Nephron progenitor cell (in vitro differentiated cells): ENCODE results near the gene FGF18.

ENCODE experiments used
- DNase-seq: peaks from one replicate; pipeline ENCODE4 v3.0.0; 2021
- H3K27ac Mint-ChIP-seq: 2 replicates; pipeline ENCODE4 v1.8.0; 2021; ENCODE audit warnings: mild to moderate bottlenecking, moderate library complexity, mixed read lengths
- H3K27me3 Mint-ChIP-seq: 2 replicates; pipeline ENCODE4 v1.8.0; 2021; ENCODE audit warnings: mild to moderate bottlenecking, low read depth, mixed read lengths; ENCODE audit not compliant: poor library complexity
- H3K36me3 Mint-ChIP-seq: 2 replicates; pipeline ENCODE4 v1.8.0; 2021; ENCODE audit warnings: low read depth, mixed read lengths
- H3K4me1 Mint-ChIP-seq: 2 replicates; pipeline ENCODE4 v1.8.0; 2021; ENCODE audit warnings: mixed read lengths
- H3K4me3 Mint-ChIP-seq: 2 replicates; pipeline ENCODE4 v1.8.0; 2021; ENCODE audit warnings: mild to moderate bottlenecking, moderate library complexity, mixed read lengths
- H3K9me3 Mint-ChIP-seq: 2 replicates; pipeline ENCODE4 v1.8.0; 2021; ENCODE audit warnings: mild to moderate bottlenecking, moderate library complexity, mixed read lengths
- TF ChIP-seq, protein P1 (sequence below): fragments of 200-600 bp; sonication (generic); IDR thresholded peaks from 2 replicates; pipeline ENCODE4 v1.5.0; 2021; ENCODE audit warnings: antibody characterized with exemption

Gene FGF18

DNA sequence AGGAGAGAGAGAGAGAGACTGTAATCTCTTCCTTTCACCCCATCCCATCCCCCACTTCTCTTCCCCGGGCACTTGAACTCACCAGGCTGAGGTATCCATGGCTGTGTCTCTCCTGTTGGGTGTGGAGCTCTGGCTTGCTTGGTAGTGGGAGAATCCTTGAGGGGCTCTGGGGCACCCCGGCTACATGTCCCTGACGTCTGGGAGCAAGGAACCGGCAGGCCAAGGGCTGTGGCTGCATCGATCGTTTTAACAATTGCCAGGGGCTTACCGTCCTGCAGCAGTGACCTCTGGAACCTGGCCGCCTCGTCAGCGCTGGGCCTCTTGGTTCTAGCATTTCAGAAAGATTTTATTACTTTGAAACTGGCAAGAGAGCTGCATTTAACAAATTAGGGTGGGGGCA lies 30.0 kb downstream of the FGF18 start:
- TF ChIP-seq, protein P1, sequence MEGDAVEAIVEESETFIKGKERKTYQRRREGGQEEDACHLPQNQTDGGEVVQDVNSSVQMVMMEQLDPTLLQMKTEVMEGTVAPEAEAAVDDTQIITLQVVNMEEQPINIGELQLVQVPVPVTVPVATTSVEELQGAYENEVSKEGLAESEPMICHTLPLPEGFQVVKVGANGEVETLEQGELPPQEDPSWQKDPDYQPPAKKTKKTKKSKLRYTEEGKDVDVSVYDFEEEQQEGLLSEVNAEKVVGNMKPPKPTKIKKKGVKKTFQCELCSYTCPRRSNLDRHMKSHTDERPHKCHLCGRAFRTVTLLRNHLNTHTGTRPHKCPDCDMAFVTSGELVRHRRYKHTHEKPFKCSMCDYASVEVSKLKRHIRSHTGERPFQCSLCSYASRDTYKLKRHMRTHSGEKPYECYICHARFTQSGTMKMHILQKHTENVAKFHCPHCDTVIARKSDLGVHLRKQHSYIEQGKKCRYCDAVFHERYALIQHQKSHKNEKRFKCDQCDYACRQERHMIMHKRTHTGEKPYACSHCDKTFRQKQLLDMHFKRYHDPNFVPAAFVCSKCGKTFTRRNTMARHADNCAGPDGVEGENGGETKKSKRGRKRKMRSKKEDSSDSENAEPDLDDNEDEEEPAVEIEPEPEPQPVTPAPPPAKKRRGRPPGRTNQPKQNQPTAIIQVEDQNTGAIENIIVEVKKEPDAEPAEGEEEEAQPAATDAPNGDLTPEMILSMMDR, result no peak
- Mint-ChIP-seq H3K9me3 (no peaks in the 10 kb centered on the region), H3K4me1 (peaks cover 79% of the 10 kb centered on the region), H3K27ac (no peak overlapping the region), H3K27me3 (peaks cover 39% of the 10 kb centered on the region), H3K4me3 (peak overlapping the region; percentile 67), H3K36me3 (peaks cover 37% of the 10 kb centered on the region)
- no peak for DNase-seq

DNA sequence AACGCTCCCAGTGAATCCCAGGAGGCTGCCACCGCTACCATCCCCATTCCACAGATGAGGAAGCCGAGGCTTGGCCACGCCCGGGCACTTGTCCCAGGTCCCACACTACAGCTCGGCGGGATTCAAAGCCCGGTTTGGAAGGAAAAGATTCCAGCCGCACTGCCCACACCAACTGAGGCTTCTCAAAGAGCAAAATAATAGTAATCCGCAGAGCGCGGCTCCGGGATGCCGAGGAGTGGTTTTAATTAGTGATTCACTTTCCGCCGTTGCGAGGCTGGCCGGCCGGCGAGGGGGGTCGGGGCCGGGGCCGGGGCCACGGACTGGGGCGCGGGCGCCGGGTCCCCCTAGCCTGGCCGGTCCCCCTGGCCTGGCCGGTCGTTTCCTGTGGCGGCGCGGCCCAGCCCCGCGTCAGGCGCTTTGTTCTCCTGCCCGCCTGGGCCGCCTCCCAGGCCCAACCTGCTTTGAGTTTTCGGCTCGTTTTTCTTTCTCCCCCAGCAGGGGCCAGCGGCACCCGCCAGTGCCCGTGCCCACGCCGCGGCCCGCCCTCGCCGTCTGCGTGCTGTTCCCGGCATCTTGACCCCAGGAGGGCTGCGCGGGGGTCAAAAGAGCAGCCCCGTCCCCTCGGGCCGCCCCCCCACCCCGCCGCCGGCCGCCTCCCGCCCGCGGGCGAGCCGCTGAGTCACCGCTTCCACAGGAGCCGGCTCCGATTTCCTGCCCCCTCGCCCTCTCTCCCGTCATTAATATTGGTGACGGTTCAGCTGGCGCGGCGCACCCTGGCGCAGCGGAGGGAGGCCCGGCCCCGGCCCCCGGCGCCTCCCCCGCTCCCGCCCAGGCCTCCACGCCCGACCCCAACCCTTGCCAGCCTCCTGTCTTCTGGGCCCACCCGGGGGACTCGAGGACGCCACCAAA lies 31.2 kb downstream of the FGF18 start:
- TF ChIP-seq, protein P1, result no peak
- no peak overlapping the region for H3K27ac Mint-ChIP-seq
- peaks cover 80% of the 10 kb centered on the region for H3K4me1 Mint-ChIP-seq
- peak overlapping the region; percentile 20 for H3K4me3 Mint-ChIP-seq
- H3K36me3 Mint-ChIP-seq, result peaks cover 40% of the 10 kb centered on the region
- peak; percentile 79 for DNase-seq
- H3K27me3 Mint-ChIP-seq, result peaks cover 40% of the 10 kb centered on the region
- H3K9me3 Mint-ChIP-seq, result no peaks in the 10 kb centered on the region

DNA sequence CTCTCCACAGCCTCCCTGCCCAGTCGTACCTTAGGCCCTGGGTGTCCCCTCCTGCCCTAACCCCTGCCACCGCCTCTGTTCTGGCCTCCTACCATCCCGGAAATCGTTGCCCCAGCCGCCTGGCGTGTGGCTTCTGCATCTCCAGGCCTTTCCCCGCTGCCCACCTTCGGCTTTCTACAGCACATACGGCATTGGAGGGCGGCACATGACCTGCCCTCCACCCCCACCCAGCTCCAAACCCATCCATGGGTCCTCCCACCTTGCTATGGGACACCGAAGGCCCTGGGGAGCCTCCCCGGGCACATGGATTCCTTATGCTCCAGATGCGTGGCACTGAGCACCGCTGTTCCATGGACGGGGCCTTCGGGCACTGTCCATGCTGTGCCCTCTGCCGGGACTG lies 32.0 kb downstream of the FGF18 start:
- Mint-ChIP-seq H3K27ac (peak overlapping the region; percentile 57), H3K4me3 (no peak overlapping the region), H3K36me3 (peaks cover 44% of the 10 kb centered on the region), H3K9me3 (no peaks in the 10 kb centered on the region), H3K27me3 (peaks cover 40% of the 10 kb centered on the region), H3K4me1 (peaks cover 81% of the 10 kb centered on the region)
- no peak for DNase-seq
- TF ChIP-seq, protein P1, result no peak

DNA sequence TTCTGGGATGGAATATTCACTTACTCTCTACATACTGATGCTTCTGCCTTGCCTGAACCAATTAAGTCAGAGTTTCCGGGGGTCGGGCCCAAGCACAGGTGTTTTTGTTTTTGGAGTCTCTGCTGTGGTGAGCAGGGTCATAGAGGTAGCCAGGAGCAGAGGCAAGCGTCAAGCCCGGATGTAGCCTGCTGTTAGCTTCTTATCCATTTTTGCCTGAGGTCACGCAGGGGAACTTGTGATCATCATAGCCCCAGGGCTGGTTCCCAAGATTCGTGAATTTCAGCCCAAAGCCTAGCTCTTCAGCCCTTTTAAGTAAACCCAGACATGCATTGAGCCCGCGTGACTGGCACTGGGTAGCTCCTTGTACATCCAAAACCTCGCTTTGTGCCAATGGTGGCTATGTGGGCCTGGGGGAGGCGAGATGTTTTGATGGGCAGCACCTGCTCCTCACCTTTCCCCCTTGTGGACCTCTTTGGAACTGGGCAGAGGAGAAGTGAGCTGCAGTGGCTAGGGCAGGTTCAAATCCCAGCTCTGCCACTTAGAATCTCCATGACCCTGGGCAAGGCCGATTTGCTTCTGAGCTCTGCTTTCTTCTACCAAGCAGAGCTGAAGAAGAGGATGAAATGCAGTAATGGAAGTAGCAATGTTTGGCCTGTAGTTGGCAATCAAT lies 33.7 kb downstream of the FGF18 start:
- H3K27me3 Mint-ChIP-seq, result peaks cover 28% of the 10 kb centered on the region
- H3K4me1 Mint-ChIP-seq, result peaks cover 66% of the 10 kb centered on the region
- no peaks in the 10 kb centered on the region for H3K9me3 Mint-ChIP-seq
- H3K4me3 Mint-ChIP-seq, result no peak overlapping the region
- no peak overlapping the region for H3K27ac Mint-ChIP-seq
- DNase-seq, result no peak
- TF ChIP-seq, protein P1, result no peak
- peaks cover 61% of the 10 kb centered on the region for H3K36me3 Mint-ChIP-seq

DNA sequence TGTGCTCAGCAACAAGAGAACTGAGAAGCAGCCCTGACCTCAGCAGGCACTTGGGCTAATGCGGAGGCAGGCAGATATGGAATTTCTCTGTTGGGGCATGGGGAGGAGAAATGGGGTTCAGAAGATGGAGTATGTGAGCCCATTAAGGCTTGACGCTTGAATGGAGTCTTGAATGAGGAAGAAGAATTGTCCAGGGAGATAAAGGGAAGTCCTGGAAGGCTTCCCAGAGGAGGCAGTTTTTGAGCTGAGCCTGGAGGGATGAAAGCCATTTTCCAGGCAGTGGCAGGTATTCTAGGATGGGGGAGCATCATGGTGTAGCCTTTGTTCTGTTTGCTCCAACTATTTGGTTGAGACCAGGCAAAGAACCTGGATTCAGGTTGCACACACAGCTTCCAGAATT lies 34.5 kb downstream of the FGF18 start:
- no peak for DNase-seq
- no peak overlapping the region for H3K4me3 Mint-ChIP-seq
- no peak overlapping the region for H3K27ac Mint-ChIP-seq
- no peaks in the 10 kb centered on the region for H3K9me3 Mint-ChIP-seq
- peaks cover 58% of the 10 kb centered on the region for H3K4me1 Mint-ChIP-seq
- H3K27me3 Mint-ChIP-seq, result peaks cover 28% of the 10 kb centered on the region
- TF ChIP-seq, protein P1, result no peak
- peaks cover 63% of the 10 kb centered on the region for H3K36me3 Mint-ChIP-seq
